ENCODE data around the gene TBC1D22A.

TBC1D22A gene

DNA sequence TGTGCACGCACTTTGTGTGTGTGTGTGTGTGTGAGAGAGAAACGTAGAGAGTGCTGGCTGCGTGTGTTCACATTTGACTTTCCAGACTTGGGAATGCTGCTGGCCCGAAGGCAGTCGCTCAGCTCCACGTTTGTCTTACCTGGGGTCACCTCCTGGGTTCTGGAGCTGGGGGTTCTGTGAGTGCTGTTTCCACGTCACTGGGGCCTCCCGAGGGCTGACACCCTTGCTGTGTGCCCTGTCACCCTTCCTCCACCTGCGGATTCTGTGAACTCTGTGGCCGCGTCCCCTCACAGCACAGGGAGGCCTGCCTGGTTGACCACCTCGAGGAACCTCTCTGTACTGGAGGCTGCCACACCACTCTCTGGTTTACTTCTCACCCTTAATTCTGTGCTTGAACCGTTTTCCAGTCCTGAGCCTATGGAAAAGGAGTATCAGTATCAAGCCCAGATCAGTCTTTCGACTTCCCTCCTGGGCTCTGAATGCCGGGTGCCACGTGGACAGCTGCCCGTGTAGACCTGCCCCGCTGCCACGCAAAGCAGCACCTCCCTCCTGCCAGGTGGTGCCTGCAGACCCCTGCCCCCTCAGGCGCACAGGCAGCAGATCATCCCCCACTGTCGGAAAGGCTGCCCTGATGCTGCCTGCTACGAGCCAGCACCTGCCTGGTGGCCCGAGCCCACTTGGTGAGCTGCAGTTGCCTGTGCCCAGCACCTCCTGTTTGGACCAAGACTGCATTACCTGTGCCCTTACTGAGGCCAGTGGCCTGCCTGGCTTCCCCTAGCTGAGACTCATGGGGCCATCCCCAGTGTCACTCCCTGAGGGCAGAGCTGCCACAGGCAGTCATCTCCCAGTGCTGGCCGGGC, 233.3 kb downstream of the TBC1D22A start:
- DNase-seq (ENCODE audit: low read depth in 2 of 2): no peak

DNA sequence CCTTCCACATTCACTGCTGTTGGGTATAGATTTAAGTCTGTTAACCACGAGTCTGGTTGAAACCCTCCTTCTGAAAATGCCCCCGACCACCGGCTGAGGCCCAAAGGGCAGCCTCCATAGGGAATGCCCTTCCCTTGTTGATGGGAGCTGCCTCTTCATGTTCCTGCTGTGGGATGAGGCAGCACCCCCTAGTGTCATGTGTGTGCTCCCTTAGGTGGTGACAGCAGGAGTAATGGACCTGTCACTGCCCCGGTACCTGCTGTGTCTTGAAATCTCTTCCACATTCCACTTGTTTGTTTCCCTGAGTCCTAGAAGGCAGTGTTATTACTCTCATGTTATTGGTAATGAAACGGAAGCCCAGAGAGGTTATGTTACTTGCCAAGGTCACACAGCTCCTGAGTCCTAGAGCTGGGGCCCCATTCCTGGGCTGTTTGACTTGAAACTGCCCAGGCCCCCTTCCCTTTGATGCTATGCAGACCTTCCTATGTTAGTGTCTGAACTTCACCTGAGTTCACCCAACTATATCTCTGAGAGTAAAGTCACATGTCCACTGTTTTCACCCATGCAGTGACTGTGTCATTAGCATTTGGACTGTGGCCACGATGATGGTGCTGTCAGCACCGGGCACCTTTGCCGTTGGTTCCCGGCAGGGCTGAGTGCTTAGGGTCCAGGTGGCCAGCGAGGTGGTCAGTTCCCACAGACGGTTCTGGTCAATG, 234.3 kb downstream of the TBC1D22A start:
- DNase-seq (ENCODE audit: low read depth in 2 of 2): no peak

DNA sequence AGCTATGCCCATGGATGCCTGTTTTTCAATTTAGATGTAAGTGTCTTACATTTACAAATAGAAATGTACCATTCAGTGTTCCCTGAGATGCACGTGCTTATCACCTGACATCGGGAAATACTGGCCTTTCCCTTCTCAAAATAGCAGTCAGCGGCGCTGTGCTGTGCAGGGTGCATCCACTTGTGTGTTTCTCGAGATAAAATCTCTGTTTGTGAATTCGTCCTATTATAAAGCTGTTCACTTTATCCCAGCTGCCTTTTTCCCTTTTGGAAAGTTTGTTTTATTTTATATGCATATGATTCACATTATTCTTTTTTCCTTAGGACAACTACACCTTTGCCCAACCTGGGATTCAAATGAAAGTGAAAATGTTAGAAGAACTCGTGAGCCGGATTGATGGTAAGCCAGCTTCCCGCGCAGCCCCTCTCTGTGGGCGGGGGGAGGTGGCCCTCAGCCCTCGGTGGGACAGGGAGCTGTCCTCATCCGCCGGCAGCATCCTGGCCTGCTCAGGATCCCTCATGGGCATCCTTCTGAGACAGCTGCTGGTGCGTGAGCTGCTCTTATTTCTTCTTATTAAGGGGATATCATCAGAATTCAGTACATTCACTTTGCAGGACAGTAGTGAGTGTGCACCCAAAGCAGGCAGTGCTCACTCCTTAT, 235.0 kb downstream of the TBC1D22A start:
- no peak for DNase-seq (ENCODE audit: low read depth in 2 of 2)

DNA sequence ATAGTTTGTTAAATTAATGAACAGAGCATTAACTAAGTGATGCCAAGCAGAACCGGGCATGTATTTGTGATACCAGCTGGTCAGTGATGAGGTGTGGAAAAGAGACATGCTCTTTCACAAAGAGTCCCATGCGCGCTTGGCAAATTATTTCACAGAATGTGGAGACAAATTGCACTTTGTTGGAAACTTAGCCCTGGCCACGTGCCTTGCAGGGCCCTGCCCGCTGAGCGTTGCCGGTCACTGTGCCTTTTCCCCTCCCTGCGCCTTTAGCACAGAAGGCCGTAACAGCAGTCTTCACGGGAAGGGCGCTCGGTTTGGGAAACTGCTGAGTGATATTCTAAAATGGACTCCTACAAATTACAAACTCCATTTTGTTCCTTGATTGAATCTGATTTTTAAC, 235.9 kb downstream of the TBC1D22A start:
- no peak for DNase-seq (ENCODE audit: low read depth in 2 of 2)

DNA sequence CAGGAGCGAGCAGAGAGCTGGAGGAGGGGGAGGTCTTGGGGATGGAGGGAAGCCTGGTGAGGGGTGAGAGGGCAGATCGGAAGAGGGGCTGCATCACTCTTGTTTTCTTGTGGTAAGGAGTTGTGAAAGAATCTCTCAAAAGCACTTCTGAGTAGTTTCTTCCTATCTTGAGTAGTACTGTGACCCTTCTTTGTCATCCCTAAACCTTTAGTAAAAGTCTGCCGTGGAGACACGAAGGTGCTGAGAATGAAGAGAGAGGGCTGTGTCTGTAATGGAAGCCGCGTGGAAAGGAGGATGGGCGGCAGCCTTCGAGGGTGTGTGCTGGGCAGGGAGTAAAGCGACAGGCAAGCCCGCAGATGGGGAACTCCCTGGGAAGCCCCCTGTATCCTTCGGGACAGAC, 237.8 kb downstream of the TBC1D22A start:
- no peak for DNase-seq (ENCODE audit: low read depth in 2 of 2)

DNA sequence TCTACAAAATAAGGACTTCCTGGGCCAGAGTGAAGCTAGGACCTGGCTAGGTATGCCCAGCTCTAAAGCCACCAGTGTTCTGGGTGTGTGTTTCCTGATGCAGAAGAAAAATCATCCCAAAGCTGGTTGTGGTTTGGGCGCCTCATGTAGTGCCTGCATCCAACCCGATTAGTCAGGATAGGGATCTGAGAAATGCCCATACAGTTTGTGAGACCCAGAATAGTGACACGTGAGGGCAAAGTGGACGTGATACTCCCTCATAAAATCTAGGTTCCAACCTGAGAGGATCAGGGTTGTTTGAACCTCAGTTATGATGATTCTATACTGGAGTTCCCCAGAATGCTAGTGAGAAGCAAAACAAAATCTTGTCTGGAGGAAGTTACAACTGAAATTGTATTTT, 238.4 kb downstream of the TBC1D22A start:
- no peak for DNase-seq (ENCODE audit: low read depth in 2 of 2)

DNA sequence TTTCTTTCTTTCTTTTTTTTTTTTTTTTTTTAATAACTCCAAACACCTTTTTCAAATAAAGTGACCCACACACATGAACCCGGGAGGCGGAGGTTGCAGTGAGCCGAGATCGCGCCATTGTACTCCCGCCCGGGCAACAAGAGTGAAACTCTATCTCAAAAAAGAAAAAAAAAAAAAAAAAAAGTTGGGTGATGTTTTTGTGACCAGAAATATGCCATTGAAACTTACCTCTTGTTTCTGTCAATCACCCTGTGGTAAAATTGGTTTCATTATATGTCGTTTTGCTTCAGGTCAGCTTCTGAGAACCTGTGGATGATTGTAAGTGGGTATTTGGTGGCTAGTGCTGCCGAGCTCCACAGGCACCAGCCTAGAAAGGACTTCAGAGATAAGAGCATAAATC, 238.8 kb downstream of the TBC1D22A start:
- no peak for DNase-seq (ENCODE audit: low read depth in 2 of 2)

DNA sequence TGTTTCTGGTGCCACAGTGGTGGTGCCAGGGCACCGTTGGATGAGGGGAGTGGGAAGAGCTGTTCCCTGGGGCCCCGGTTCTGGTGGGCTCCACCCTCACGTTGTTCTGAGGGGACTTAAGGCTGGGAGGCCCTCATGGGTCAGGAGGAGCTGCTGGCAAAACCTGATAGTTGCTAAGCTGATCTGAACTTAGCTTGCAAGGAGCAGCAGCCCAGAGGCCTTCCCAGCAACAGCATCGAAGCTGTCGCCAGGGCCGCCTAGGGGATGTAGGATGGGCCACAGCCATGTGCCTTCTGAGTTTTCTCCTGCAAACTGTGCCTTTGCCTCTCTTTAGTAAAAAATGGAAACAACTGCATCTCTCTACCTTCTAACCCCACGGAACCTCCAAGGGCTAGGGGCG, 240.2 kb downstream of the TBC1D22A start:
- no peak for DNase-seq (ENCODE audit: low read depth in 2 of 2)

DNA sequence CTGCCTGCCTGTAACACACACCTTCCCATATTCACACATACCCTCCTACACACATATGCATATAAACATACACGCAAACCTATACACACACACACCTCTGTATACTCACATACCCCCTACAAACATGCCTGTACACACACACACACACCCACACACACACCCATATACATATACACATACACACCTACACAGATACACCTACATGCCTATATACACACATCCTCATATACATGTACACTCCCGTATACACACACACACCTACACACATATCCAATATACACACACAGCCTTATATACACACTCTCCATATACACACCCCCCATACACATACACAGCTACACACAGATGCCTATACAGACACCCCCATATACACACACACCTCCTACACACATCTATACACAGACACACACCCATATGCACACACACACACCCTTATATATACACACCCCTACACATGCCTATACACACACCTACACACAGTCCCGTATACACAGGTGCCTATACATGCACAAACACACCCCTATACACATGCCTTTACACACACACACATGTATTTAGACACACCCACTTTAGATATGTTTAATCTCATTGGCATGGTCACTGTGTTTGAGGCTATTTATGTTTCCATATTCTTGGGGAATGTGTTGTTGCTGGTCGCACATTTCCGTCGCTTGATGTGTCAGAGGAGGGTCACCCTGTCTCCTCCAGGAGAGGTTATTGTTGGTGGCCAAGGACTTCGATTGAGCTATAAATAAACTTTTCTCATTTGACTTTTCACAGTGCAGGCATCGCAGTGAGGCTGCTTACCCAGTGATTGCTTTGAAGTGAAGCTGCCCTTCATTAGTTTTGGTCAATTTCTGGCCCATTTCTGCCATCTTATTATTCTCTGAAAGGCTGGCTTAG, 243.3 kb downstream of the TBC1D22A start:
- DNase-seq (ENCODE audit: low read depth in 2 of 2): no peak

DNA sequence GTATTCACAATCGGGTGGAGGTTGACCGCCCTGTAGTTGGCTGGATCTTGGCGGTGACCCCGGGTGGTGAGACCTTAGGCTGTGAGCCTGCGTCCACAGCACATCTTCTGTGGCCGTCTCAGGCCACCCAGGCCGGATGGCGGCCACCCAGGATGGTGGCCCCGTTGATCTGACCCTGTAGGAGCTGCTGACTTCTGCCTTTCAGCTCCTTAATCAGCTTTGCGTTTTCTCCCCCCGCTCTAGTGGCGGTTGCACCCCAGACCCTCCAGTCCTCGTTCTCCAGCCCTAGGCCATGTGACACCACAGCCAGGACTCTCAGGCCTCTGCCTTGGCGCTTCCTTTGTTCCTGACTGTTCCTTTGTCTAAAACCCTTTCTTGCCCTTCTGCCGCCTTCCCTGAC, 244.0 kb downstream of the TBC1D22A start:
- no peak for DNase-seq (ENCODE audit: low read depth in 2 of 2)

DNA sequence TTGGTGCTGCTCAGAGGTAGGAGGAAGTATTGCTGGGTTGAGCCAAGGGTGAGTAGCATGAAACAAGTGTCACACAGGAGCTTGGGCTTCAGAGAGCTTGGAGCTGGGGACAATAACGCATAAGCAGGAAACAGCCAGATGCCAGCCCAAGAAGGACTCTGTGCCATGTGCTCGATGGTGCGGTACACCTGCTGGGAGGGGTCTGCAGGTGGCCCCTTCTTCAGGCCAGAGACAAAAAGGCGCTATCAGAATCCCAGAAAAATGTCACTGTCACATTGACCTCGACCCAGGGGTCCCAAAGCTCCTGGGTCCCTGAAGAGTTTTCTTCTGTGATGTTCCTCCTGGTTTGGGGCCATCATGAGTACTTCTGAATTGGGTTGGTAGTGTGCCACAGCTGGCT, 244.4 kb downstream of the TBC1D22A start:
- DNase-seq (ENCODE audit: low read depth in 2 of 2): no peak

DNA sequence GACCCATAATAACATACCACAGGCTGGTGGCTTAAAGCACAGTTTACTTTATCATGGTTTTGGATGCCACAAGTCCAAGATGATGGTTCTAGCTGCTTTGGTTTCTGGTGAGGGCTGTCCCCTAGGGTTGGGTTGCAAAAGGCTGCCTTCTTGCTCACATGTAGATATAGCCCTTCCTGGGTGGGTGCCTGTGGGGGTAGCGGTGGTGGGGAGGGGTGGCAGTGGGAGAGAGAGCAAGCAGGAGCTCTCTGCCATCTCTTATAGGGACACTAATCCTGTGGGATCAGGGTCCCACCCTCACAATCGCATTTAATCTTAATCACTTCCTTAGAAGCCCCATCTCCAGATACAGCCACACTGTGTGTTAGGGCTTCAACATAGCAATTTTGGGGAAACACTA, 245.0 kb downstream of the TBC1D22A start:
- DNase-seq (ENCODE audit: low read depth in 2 of 2): no peak

DNA sequence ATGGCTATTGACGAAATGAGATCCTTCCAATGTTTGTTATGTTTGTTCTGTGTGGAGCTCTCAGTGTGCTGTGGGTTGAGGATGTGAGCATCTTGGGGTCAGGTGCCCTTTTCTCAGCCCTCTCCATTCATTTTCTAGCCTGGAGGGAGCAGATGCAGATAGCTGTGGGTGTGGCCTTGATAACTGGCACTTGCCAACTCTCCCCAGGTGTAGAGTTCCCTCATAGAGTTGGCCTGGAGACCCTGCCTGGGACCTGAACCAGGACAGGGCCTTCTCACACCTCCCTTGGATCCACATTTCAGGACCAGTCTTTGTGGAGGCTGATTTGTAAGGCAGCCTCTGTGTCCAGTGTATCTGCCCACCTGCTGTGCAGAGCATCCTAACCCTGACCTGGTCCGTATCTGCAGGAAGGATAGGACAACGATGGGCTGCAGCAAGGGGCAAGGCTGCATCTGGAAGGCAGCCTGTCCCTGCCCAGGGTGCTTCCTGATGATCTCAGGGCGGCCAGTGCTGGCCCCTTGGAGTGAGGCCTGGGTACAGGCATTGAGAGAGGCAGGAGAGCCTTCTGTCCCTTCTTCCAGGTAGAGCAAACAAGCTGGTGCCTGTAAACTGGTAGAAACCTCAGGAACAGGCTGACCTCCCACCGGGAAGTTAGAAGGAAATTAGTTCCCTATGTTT, 245.9 kb downstream of the TBC1D22A start:
- DNase-seq (ENCODE audit: low read depth in 2 of 2): no peak

DNA sequence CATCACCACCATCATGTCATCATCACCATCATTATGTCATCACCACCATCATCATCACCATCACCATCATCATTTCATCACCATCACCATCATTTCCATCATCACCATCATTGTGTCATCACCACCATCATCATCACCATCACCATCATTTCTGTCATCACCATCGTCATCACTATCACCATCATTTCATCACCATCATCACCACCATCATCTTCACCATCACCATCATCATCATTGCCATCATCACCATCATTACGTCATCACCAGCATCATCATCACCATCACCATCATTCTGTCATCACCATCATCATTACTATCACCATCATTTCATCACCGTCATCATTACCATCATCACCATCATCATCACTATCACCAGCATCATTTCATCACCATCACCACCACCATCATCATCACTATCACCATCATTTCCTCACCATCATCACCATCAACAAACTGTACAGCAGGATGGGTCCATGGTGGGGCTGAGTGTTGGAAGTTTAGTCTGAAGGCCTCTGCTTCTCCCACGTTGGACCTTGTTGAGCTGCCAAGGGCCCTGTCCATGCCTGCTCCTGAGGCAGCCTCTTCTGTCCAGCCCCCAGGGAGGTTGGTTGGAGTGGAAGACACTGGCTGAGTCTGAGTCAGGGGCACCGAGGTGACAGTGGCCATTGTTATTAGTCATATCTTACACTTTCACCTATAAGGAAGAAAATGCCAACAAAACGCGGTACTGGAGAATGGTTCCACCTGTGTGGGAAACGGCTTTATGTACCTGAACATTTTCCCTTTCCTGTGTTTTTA, 247.1 kb downstream of the TBC1D22A start:
- DNase-seq (ENCODE audit: low read depth in 2 of 2): no peak

DNA sequence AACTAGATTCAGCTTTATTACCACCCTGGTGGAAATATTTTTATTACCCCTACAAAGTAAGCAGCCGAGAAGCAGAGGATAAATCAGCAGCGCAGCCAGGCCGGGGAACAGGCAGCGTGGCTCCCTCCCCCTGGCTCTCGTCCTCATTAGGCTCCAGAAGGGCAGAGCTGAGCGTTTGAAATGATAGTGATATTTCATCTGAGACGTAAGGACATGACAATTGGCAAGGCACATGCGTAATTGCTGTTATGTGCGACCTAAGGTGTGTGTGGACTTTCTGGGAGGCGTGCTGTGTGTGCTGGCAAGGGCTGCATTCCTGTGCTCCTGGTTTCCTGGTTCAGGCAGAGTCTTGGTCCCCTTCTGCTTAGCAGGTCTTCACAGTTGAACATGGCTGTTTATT, 247.8 kb downstream of the TBC1D22A start:
- DNase-seq (ENCODE audit: low read depth in 2 of 2): no peak

DNA sequence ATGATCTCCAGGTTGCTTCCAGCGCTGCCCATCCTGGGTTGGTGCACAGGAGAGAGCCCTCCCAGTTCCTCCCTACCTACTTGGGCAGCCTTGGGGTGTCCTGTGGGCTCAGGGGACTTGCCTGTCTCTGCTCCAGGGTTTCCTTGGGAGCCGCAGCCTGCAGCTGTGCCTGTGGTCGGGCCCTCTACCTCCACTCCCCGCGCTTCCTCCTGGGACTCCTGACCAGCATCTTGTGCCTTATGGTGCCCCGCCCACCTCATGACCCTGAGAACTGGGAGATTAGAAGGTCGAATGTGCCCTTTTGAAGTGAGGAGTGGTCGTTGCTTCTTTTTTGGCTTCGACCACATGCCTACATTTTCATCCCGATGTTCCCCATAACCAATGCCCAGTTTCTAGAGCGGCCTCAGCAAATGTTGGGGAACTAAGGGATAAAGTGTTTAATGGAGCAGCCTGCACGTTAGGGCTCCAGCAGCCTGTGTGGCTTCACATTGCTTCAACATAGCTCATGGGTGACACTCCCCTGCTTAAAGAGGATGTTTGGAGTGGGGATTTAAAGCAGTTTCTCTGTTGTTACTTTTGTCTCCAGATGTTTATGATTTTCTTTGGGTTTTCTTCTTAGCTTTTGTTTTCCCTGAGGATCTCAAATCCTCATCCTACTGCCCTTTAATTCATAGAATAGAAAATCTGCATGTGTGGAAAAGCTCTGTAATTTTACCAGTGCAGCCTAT, 248.8 kb downstream of the TBC1D22A start:
- peak in 1 of 2 experiments; percentile 9 for DNase-seq (ENCODE audit: low read depth in 2 of 2)

DNA sequence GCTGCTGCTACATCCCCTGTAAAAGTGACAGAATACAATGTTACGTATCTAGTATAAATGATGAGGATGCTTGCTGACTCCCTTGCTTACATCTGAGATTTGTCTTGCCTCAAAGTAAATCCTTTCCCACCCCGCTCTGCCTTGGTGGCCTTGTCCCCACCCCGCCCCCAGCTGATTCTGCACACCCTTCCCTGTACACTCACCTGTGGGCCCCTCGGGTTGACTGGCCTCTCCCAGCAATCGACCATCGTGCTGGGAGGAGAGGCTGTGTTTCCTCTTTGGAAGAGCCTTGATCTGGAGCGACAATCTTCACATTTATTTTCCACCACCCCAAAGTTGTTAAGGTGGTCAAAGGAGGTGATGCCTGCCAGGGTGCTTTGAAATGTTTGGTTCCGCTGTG, 249.4 kb downstream of the TBC1D22A start:
- no peak for DNase-seq (ENCODE audit: low read depth in 2 of 2)

DNA sequence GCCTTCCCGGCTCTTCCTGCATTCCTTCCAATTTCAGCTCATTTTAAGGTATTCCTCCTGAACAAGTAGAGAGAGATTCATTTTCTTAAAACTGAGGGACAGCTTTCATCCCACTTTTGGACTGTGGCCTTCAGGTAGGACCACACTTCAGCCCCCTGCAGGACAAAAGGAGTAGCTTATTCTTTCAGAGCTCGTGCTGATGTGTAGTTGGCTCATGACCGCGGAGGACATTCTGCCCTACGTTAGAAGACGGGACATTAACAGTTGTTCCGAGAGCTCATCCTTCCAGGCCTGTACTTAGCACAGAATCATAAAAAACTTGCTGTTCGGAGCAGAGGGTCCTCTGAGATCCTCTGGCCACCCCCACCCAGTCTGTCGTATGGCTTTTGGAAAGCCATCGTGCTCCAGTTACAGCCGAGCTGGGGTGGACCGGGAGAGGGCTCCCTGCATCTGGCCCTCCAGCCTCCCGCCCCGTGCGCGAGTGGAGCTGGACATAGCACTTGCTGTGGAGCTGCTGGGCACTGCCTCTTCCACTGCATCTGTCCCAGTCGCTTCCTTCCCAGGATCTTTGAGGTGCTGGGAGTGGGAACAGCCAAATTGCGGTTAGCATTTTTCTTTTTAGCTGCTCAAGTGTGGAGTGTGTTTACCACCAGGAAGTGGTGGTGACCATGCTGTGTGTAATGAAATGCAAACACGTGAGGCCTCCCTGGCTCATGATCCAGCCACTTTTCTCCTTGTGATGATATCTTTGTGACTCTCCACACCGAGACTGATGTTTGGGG, 250.3 kb downstream of the TBC1D22A start:
- DNase-seq (ENCODE audit: low read depth in 2 of 2): peak in 1 of 2 experiments; percentile 13
